ENCODE data around the gene OXA1L.

GRCh38 chr14:22774011-22774706 is 7.7 kb downstream of the OXA1L start:
- TF ChIP-seq CTCF (IDR thresholded peaks at IDR 0.05) (no peak), REST (IDR thresholded peaks at IDR 0.05; ENCODE audit: insufficient read depth in 1 of 2, low read depth in 2 of 2, low read length in 1 of 2) (no peak)

Data from Panc1 (cell line).